GM19452 (cell line): ENCODE data around the gene ARPP19.
"Not testable (repeated sequence)": the region's sequence is repeated elsewhere in the genome, so short reads cannot be mapped to it uniquely, and the experiment has no call there.

Source experiments
- ATAC-seq: cut with Tn5 transposase; IDR thresholded peaks from one replicate; pipeline ENCODE4 v1.9.1; 2021; ENCODE audit not compliant: unreplicated experiment

ARPP19 gene

GRCh38 chr15:52515343-52515742 lies 53.5 kb downstream of the ARPP19 start:
- ATAC-seq, result no peak

GRCh38 chr15:52514482-52514881 lies 54.3 kb downstream of the ARPP19 start:
- no peak for ATAC-seq

GRCh38 chr15:52512869-52513268 lies 56.0 kb downstream of the ARPP19 start:
- ATAC-seq, result not testable (repeated sequence)

- no peak for ATAC-seq
These were observed 57.7 kb downstream of the ARPP19 start for GRCh38 chr15:52511084-52511483.

GRCh38 chr15:52509500-52510245 lies 59.2 kb downstream of the ARPP19 start:
- no peak for ATAC-seq

GRCh38 chr15:52506549-52506948 lies 62.3 kb downstream of the ARPP19 start:
- no peak for ATAC-seq

GRCh38 chr15:52505151-52505550 lies 63.7 kb downstream of the ARPP19 start:
- no peak for ATAC-seq

GRCh38 chr15:52503788-52504496 lies 64.9 kb downstream of the ARPP19 start:
- ATAC-seq, result peak; percentile 85

- no peak for ATAC-seq
These were observed 66.2 kb downstream of the ARPP19 start for GRCh38 chr15:52502608-52503007.

GRCh38 chr15:52499506-52499905 lies 69.3 kb downstream of the ARPP19 start:
- ATAC-seq, result no peak

GRCh38 chr15:52498706-52499105 lies 70.1 kb downstream of the ARPP19 start:
- ATAC-seq, result no peak
